ENCODE results near the gene TTC28. TPM values are rescaled to one million over a fixed set of nuclear protein-coding genes. Genes with fewer than 3 reads are reported as not detected.

The TTC28 gene
- total and polyA plus RNA-seq, 10 of the 15 experiments (the other 5 are each of a cell fraction or from before 2014, with no cell fraction given): 0.15 to 8.4 (median 1.4) TPM

- ATAC-seq: no peak
- Histone ChIP-seq H3K27ac (ENCODE audit: control insufficient read depth, insufficient read depth) (no peak overlapping the region), H3K4me2 (ENCODE audit: control insufficient read depth, insufficient read depth) (no peak overlapping the region), H3K4me3 (no peak overlapping the region), H3K79me2 (ENCODE audit: control insufficient read depth, insufficient read depth, low read length) (no peaks in the 10 kb centered on the region), H3K27me3 (replicated peaks in 1 of 2; ENCODE audit: control insufficient read depth in 2 of 2, insufficient read depth in 2 of 2, low read length in 1 of 2) (no peaks in the 10 kb centered on the region; a peak in 1 of 4 replicates), H3K9me3 (replicated peaks; ENCODE audit: control insufficient read depth, insufficient read depth, low read length) (no peaks in the 10 kb centered on the region), H3K36me3 (ENCODE audit: control insufficient read depth in 2 of 2, insufficient read depth in 2 of 2, low read length in 1 of 2) (no peaks in the 10 kb centered on the region), H3K9ac (ENCODE audit: control insufficient read depth, insufficient read depth, low read length) (no peak overlapping the region), H2AFZ (ENCODE audit: control insufficient read depth, low read depth, low read length) (no peak overlapping the region), H3K4me1 (ENCODE audit: control insufficient read depth, insufficient read depth, low read length) (no peaks in the 10 kb centered on the region), H4K20me1 (ENCODE audit: control insufficient read depth, insufficient read depth) (no peaks in the 10 kb centered on the region)
- FAIRE-seq: no peak
- TF ChIP-seq FOXM1 (IDR thresholded peaks at IDR 0.05; ENCODE audit: low read depth, low read length): no peak
- no peak for TF ChIP-seq YY1 (IDR thresholded peaks at IDR 0.05; ENCODE audit: low read depth, low read length)
- TF ChIP-seq NFXL1 (IDR thresholded peaks at IDR 0.05; ENCODE audit: borderline replicate concordance): no peak
- no peak for TF ChIP-seq ZNF622 (IDR thresholded peaks at IDR 0.05)
- no peak for TF ChIP-seq POLR2AphosphoS2 (IDR thresholded peaks at IDR 0.05; ENCODE audit: low read depth, low read length)
- no peak for TF ChIP-seq JUND (IDR thresholded peaks at IDR 0.05; ENCODE audit: low read depth, low read length)
- no peak for TF ChIP-seq YBX1 (IDR thresholded peaks at IDR 0.05)
- 0% methylated on average over 1 of the region's 1 CpG for WGBS (ENCODE audit: insufficient coverage, insufficient replicate concordance, low lambda C conversion rate, missing lambda C conversion rate)
- SMC1A ChIA-PET (ENCODE audit: uncharacterized antibody, unreplicated experiment): interaction anchor here (1.1 kb wide), 2 partner anchors 54 to 397 kb away, joined by 3 read pairs; no protein-coding TSS in a partner anchor
- intact Hi-C loops (cut with micrococcal nuclease; ENCODE audit: unreplicated experiment): no loop called here
- no TSS peak for BruUV-seq (replicated peaks)
- no peak for DNase-seq (ENCODE audit: low read depth, low spot score)
- CTCF ChIA-PET: no interaction called here
- in situ Hi-C loops (cut with MboI): no loop called here
- RAD21 ChIA-PET (ENCODE audit: unreplicated experiment): no interaction called here
- POLR2A ChIA-PET: interaction anchor here (0.6 kb wide), 1 partner anchor 11 kb away, joined by 3 read pairs; no protein-coding TSS in a partner anchor
Observed at GRCh38 chr22:28449041-28449440, 230.6 kb downstream of the TTC28 start.

GRCh38 chr22:28448625-28449024 lies 231.0 kb downstream of the TTC28 start:
- H2AFZ ChIP-seq (ENCODE audit: control insufficient read depth, low read depth, low read length): no peak overlapping the region
- H3K27ac ChIP-seq (ENCODE audit: control insufficient read depth, insufficient read depth): no peak overlapping the region
- no peak overlapping the region for H3K4me2 ChIP-seq (ENCODE audit: control insufficient read depth, insufficient read depth)
- in situ Hi-C loops (cut with MboI) (no loop called here), intact Hi-C loops (cut with micrococcal nuclease; ENCODE audit: unreplicated experiment) (no loop called here)
- no peak for ATAC-seq
- no peaks in the 10 kb centered on the region for H4K20me1 ChIP-seq (ENCODE audit: control insufficient read depth, insufficient read depth)
- 0% methylated on average over 1 of the region's 1 CpG for WGBS (ENCODE audit: insufficient coverage, insufficient replicate concordance, low lambda C conversion rate, missing lambda C conversion rate)
- H3K79me2 ChIP-seq (ENCODE audit: control insufficient read depth, insufficient read depth, low read length): no peaks in the 10 kb centered on the region
- H3K9me3 ChIP-seq (replicated peaks; ENCODE audit: control insufficient read depth, insufficient read depth, low read length): no peaks in the 10 kb centered on the region
- TF ChIP-seq BRCA1 (IDR thresholded peaks at IDR 0.05; ENCODE audit: low read depth, low read length) (no peak), BHLHE40 (IDR thresholded peaks at IDR 0.05; ENCODE audit: borderline replicate concordance in 1 of 2, low read depth in 2 of 2, low read length in 1 of 2) (no peak), MYB (IDR thresholded peaks at IDR 0.05; ENCODE audit: borderline replicate concordance, low read depth, low read length) (no peak)
- DNase-seq (ENCODE audit: low read depth, low spot score): no peak
- SMC1A ChIA-PET (ENCODE audit: uncharacterized antibody, unreplicated experiment): interaction anchor here (1.1 kb wide), 2 partner anchors 55 to 397 kb away, joined by 3 read pairs; no protein-coding TSS in a partner anchor
- H3K4me1 ChIP-seq (ENCODE audit: control insufficient read depth, insufficient read depth, low read length): no peaks in the 10 kb centered on the region
- POLR2A ChIA-PET: interaction anchor here (0.6 kb wide), 1 partner anchor 10 kb away, joined by 3 read pairs; no protein-coding TSS in a partner anchor
- CTCF ChIA-PET: no interaction called here
- BruUV-seq (replicated peaks): no TSS peak
- H3K36me3 ChIP-seq (ENCODE audit: control insufficient read depth in 2 of 2, insufficient read depth in 2 of 2, low read length in 1 of 2): no peaks in the 10 kb centered on the region
- peaks cover 0 to under 1% of the 10 kb centered on the region in 2 experiments; a peak in 2 of 4 replicates for H3K27me3 ChIP-seq (replicated peaks in 1 of 2; ENCODE audit: control insufficient read depth in 2 of 2, insufficient read depth in 2 of 2, low read length in 1 of 2)
- H3K4me3 ChIP-seq: no peak overlapping the region
- RAD21 ChIA-PET (ENCODE audit: unreplicated experiment): no interaction called here
- H3K9ac ChIP-seq (ENCODE audit: control insufficient read depth, insufficient read depth, low read length): no peak overlapping the region
- FAIRE-seq: no peak

Data from GM12878 (cell line).